Fibroblast of mammary gland (primary cell): ENCODE data around the gene SLC27A5.
A peak's percentile ranks its signal among the peaks of the same experiment; 100 is the strongest.

Experiments used
- DNase-seq: peaks from one replicate; pipeline ENCODE4 v3.0.0-alpha.2; 2010; ENCODE audit warnings: low read depth
- H3K4me3 ChIP-seq: 2 replicates; pipeline ENCODE4 v1.5.1; 2011; ENCODE audit warnings: low read depth, mild to moderate bottlenecking, low read length, moderate library complexity; ENCODE audit not compliant: control insufficient read depth
- CTCF ChIP-seq: conservative IDR thresholded peaks from 2 replicates; pipeline ENCODE4 v1.5.1; 2011; ENCODE audit warnings: low read depth, low read length, inconsistent platforms; ENCODE audit not compliant: control insufficient read depth, insufficient read depth

SLC27A5 gene

DNA sequence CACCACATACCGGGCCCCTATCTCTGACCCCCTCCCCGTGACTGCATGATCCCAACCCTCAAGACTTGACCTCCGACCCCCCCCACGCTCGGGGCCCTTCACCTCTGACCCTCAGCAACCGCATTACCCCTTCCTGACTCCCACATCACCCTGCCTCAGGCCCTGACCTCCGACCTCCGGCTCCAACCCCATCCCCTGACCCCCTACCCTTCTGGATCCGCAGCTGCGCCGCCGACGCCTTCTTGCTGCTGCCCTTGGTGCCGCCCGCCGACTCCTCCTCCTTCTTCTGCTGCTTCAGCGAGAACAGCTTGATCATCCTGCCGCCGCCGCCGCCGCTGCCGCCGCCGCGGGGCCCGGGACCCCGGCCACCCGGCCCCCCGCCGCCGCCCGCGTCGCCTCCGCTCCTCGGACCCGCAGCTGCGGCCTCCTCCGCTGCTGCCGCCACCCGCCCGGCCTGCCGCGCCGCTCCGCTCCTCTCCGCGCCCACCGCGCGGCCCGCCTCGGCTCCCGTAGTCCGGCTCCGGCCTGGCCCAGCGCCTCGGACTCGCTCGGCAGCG is 46.4 kb upstream of the SLC27A5 start, which contains the start of gene UBE2M:
Gene UBE2M (minus strand): TSS at position 546 of the 557 bp plus-strand sequence. CDS start 230 bp downstream, at position 316.
- no peak for TF ChIP-seq CTCF
- H3K4me3 ChIP-seq = peak within 1 kb of the TSS; percentile 91
- DNase-seq = peak; percentile 37

DNA sequence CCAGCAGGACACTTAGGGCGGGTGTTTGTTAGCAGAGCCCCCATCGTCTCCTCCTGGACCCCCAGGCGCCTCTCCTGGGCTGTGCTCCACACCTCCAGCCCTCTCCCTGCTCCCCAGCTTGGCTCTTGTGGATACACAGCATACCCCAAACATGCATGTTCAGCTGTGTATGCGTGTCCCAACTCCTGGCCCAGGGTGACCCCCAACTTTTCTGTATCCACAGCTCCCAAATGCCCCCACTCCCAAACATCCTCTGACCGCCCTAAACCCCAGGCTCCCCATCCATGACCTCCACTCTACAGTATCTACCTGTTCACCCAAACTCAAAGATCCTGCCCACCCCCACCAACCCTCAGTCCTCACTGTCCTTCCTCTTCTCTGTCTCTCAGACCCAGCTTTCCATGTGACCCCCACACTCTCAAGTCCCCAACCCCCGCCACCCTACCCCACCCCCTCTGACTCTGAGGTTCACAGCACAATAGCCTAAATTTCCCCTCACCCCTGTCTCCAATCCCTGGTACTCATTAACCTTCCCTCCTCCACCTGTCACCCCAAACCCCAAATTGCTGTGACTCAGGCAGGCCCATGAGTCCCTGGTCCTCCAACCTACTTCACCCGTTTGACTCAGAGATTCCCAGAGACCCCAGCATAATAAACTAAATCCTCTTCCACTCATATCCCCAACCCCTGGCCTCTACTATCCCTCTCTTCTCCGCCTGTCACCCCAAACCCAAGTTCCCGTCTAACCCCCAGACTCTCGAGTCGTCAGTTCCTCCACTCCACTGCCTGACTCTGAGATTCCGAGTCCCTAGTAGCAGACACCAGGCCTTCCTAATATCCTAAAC is 45.7 kb upstream of the SLC27A5 start:
- peak overlapping the region; percentile 91 for H3K4me3 ChIP-seq
- TF ChIP-seq CTCF = no peak
- DNase-seq = no peak

- peak overlapping the region; percentile 91 for H3K4me3 ChIP-seq
- TF ChIP-seq CTCF = no peak
- no peak for DNase-seq
Measured at GRCh38 chr19:58556622-58557220, 44.9 kb upstream of the SLC27A5 start.

- no peak for TF ChIP-seq CTCF
- no peak for DNase-seq
- H3K4me3 ChIP-seq = no peak overlapping the region
Measured at GRCh38 chr19:58555920-58556621, 44.3 kb upstream of the SLC27A5 start.

- TF ChIP-seq CTCF = no peak
- DNase-seq = no peak
- H3K4me3 ChIP-seq = peak overlapping the region; percentile 84
Measured at GRCh38 chr19:58555369-58555885, 43.6 kb upstream of the SLC27A5 start.

- DNase-seq = peak; percentile 94
- TF ChIP-seq CTCF = no peak
- H3K4me3 ChIP-seq = peak within 1 kb of the TSS; percentile 84
Measured at GRCh38 chr19:58554494-58555368, 42.9 kb upstream of the SLC27A5 start, which contains the start of gene CHMP2A. CHMP2A (minus strand) TSS chr19:58555105; CDS start chr19:58554212, 893 bp downstream.
